NCI-H345 (cell line): Measurements from ENCODE around the gene SCYGR5.
"Not testable (repeated sequence)": the region's sequence is repeated elsewhere in the genome, so short reads cannot be mapped to it uniquely, and the experiment has no call there.

Experiments
- DNase-seq: peaks from one replicate; lab custom pipeline; 2025; lab: John Stamatoyannopoulos, UW

Gene SCYGR5

GRCh38 chr2:227666631-227667170 lies at the start of gene SCYGR5:
TSS of gene SCYGR5 (plus strand) at chr2:227666804. CDS start at chr2:227666804, 0 bp downstream.
- DNase-seq: not testable (repeated sequence)

GRCh38 chr2:227617316-227618230 lies 49.0 kb upstream of the SCYGR5 start, which contains the start of gene SCYGR4:
TSS of gene SCYGR4 (plus strand) at chr2:227617498. CDS start at chr2:227617498, 0 bp downstream.
- DNase-seq: no peak

DNA sequence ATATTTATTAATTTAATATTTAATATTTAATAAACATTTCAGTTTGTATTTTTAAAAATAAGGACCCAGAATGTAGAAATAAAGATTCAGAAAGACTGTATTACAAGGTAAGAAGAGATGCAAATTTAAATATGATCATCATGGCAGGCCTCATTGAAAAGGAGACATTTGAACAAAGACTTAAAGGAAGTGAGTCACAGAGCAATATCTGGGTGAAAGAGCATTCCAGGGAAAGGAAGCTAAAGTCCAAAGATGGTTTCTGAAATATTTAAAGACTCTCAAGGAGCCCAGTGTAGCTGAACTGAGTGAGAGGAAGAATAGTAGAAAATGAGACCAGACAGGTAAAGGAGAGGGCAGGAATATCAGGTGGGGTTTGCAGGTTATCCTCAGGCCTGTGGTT lies 43.4 kb upstream of the SCYGR5 start:
- DNase-seq: no peak

GRCh38 chr2:227625420-227625819 lies 41.2 kb upstream of the SCYGR5 start:
- DNase-seq: no peak

DNA sequence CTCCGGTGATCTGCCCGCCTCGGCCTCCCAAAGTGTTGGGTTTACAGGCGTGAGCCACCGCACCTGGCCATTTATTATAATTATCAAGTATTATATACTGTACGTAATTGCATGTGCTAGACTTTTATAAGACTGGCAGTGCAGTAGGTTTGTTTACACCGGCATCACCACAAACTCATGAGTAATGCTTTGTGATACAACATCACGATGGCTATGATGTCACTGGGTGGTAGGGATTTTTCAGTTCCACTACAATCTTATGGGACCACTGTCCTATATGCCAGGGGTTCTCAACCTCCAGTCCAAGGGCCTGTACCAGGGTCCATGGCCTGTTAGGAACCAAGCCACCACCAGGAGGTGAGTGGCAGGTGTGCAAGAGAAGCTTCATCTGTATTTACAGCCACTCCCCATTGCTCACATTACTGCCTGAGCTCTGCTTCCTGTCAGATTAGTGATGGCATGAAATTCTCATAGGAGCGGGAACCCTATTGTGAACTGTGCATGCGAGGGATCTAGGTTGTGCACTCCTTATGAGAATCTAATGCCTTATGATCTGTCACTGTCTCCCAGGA lies 39.9 kb upstream of the SCYGR5 start:
- DNase-seq: no peak

- DNase-seq: no peak
Measured at GRCh38 chr2:227627769-227628168, 38.8 kb upstream of the SCYGR5 start.

- no peak for DNase-seq
Measured at GRCh38 chr2:227629435-227629834, 37.2 kb upstream of the SCYGR5 start.

GRCh38 chr2:227630322-227630721 lies 36.3 kb upstream of the SCYGR5 start:
- DNase-seq: no peak

GRCh38 chr2:227632827-227633226 lies 33.8 kb upstream of the SCYGR5 start:
- DNase-seq: no peak

GRCh38 chr2:227634201-227634600 lies 32.4 kb upstream of the SCYGR5 start:
- DNase-seq: no peak

DNA sequence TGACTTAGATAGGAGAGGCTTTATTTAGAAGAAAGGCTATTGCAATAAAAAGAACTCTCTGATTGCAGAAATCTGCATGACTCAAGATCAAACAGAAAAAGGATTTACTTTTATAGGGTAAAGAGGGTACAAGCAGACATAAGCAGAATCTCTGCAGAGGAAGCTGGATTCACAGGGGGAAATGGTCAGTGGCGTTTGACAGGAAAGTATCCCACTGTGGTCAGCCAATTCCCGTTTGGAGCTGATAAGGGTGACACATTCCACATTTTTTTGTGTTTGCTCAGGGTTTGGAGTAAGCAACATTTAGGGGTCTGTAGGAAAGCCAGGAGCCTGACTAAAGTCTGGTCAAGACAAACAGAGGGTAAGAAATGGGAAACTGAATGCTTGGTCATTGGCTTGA lies 23.9 kb upstream of the SCYGR5 start:
- DNase-seq: no peak

DNA sequence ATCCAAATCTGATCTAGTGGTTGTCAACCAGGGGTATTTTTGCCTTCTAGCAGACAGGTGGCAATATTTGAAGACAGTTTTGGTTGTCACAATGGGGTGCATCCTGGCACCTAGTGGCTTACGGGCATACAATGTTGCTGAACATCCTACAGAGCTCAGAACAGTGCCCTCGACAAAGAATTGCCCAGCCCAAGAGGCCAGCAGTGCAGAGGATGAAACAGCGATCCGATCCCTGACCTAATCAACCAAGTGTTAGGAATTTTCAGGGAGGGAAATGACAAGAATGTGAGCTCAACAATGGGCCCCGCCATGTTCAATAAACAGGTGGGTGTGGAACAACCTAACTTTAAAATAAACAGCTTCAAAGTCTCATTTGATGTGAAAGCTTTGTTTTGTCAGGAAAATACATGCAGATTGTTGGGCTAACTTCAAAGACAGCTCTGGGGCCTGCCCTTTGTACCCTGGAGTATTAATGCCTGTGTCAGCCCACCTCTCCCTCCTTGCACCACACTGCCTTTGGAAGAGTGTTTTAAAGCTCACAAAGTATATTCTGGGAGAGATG lies 22.5 kb upstream of the SCYGR5 start:
- DNase-seq: no peak

GRCh38 chr2:227653419-227653818 lies 13.2 kb upstream of the SCYGR5 start:
- DNase-seq: no peak

GRCh38 chr2:227654426-227654825 lies 12.2 kb upstream of the SCYGR5 start:
- DNase-seq: no peak

DNA sequence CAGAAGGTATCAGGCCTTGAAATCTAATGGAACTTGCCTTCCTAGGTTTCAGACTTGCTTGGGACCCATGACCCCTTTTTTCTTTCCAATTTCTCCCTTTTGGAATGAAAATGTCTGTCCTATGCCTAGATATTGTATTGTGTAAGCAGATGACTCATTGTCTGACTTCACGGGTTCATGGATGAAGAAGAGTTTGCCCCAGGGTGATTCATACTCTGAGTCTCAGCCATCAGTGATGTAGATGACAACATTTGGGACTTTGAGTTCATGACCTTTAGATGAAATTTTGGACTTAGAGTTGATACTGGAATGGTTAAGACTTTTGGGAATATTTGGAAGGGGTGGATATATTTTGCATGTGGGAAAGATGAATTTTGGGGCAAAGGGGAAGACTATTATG lies 11.2 kb upstream of the SCYGR5 start:
- no peak for DNase-seq

GRCh38 chr2:227657199-227657845 lies 9.3 kb upstream of the SCYGR5 start:
- no peak for DNase-seq

DNA sequence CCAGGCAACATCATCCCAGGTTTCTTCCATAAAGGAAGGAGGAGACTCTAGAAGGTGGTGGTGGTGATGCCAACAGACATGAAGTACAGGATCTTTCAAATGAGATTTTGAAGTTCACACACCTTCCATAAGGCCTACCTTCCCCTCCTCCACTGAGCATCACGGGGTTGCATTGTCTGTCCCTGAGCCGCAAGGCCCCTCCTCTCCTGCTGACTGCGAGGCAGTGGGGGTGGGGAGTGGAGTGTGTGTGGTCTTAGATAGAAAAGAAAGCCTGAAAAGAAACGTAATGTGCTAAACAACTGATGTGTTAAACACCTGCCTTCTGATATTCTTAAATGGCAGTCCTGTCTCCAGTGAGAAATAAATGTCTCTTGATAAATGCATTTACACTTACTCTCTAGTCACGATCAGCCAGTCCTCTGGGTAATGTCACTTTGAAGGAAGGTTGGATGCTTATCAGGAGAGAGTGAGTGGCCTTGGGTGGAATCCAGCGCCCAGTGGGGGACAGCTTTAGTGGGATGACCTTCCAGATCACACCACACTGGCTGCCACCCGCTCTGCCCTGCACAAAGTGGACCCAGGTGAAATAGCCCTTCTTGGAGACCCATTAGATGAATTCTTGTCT lies 5.5 kb upstream of the SCYGR5 start:
- DNase-seq: no peak

DNA sequence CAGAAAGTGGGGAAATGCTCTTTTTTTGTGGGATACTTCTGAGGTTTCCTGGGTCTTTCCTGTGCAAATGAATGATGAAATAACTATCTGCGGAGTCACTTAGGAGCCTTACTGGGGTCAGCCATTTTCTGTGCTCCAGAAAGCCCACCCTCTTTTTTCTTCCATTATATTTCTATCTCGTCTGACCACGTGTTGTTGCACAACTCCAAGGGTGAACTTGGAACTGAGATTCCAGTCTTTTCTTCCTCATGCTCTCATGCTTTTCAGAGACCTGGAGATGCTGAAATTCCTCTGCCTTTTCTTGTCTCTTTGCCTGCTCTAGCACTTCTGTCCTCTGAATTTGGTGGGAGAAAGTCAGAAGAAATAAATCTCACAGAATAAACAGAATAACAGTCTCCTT lies 4.8 kb upstream of the SCYGR5 start:
- DNase-seq: no peak

- DNase-seq: no peak
Measured at GRCh38 chr2:227665189-227665940, 1.2 kb upstream of the SCYGR5 start.

DNA sequence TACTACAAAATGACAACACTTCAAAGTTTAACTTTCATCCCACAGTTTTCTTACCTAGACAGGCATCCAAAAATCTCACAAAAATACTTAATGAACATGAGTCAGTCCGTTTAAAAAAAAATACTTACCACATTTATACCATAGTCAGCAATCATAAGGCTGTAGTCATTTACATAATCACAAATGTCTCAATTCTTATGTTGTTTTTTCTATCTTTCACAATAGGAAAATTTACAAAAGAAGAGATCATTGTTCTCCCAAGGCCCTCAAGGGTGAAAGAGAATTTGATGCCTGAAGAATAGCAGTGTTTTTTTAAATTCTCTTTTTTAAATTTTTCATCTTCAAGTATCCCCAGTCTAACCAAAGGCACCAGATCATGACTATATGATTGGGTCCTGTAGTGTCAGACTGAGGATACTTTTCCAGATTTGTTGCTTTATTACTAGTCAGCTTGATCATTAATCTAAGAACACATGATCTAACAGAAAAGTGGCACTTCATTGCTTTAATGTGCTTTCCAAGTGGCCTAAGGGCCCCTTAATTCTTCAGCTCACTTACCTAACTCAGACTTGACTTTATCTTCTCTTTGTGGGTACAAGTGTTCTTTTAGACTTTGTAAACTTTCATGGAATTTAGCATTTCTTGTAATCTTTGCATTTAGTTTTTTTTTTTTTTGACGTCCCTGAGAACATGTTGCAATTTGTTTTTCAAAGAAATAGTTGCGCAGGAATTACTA lies 4.7 kb downstream of the SCYGR5 start:
- no peak for DNase-seq
